Renal pelvis (tissue), 4 donors: Measurements from ENCODE around the gene TCERG1L. TPM values are rescaled to one million over a fixed set of nuclear protein-coding genes. Genes with fewer than 3 reads are reported as not detected.

Experiments
- DNase-seq: peaks from one replicate; pipeline ENCODE4 v3.0.0-alpha.2; 2013
- polyA plus RNA-seq, 3 donors: library from polyadenylated mRNA; unstranded; fragments of 120-200 nt; gene quantifications; one replicate each; pipeline ENCODE4 v1.2.1, GENCODE V29; 2013; ENCODE audit not compliant: insufficient read length in 3 of 3

Gene TCERG1L
- polyA plus RNA-seq, 3 donors: 1.3 to 2.6 (median 2.0) TPM

- DNase-seq: no peak
These were observed 40.2 kb downstream of the TCERG1L start for GRCh38 chr10:131271195-131271880.

GRCh38 chr10:131270461-131271190 is 40.9 kb downstream of the TCERG1L start:
- DNase-seq: no peak

GRCh38 chr10:131269776-131270460 is 41.6 kb downstream of the TCERG1L start:
- no peak for DNase-seq

GRCh38 chr10:131267814-131268095 is 43.8 kb downstream of the TCERG1L start:
- DNase-seq: no peak

GRCh38 chr10:131266936-131267813 is 44.3 kb downstream of the TCERG1L start:
- no peak for DNase-seq

- DNase-seq: no peak
These were observed 47.3 kb downstream of the TCERG1L start for GRCh38 chr10:131264110-131264788.

- no peak for DNase-seq
These were observed 49.5 kb downstream of the TCERG1L start for GRCh38 chr10:131261890-131262475.

- no peak for DNase-seq
These were observed 50.9 kb downstream of the TCERG1L start for GRCh38 chr10:131260452-131261211.

GRCh38 chr10:131260031-131260430 is 51.5 kb downstream of the TCERG1L start:
- no peak for DNase-seq

- no peak for DNase-seq
These were observed 52.0 kb downstream of the TCERG1L start for GRCh38 chr10:131259535-131259934.

GRCh38 chr10:131258256-131258655 is 53.3 kb downstream of the TCERG1L start:
- DNase-seq: no peak

GRCh38 chr10:131257027-131257426 is 54.5 kb downstream of the TCERG1L start:
- no peak for DNase-seq

- DNase-seq: no peak
These were observed 56.7 kb downstream of the TCERG1L start for GRCh38 chr10:131254859-131255252.

- DNase-seq: no peak
These were observed 57.3 kb downstream of the TCERG1L start for GRCh38 chr10:131253931-131254858.

GRCh38 chr10:131252567-131253276 is 58.8 kb downstream of the TCERG1L start:
- no peak for DNase-seq

GRCh38 chr10:131251146-131251541 is 60.4 kb downstream of the TCERG1L start:
- no peak for DNase-seq

GRCh38 chr10:131250454-131251145 is 60.9 kb downstream of the TCERG1L start:
- no peak for DNase-seq

GRCh38 chr10:131249955-131250344 is 61.6 kb downstream of the TCERG1L start:
- DNase-seq: no peak
